Panc1 (cell line): ENCODE measurements around the gene POC5. TPM values are rescaled to one million over a fixed set of nuclear protein-coding genes. Genes with fewer than 3 reads are reported as not detected.

Experiments used
- ATAC-seq: fragments of 200-7000 bp; cut with Tn5 transposase; 2 replicates; pipeline ENCODE4 v1.9.1; 2020; ENCODE audit warnings: mild to moderate bottlenecking, moderate library complexity
- BruUV-seq: library from RNA; stranded (reverse); fragments of 400-500 nt; replicated peaks from 2 replicates; lab custom pipeline; 2021; lab: Mats Ljungman, UMichigan
- CTCF ChIA-PET: fragments of 300-600 bp; sonication (Branson Sonifier 250); formaldehyde crosslinking; loops from one replicate; lab custom pipeline; 2022; ENCODE audit warnings: antibody characterized with exemption; lab: Charles Lee
- POLR2A ChIA-PET: fragments of 300-600 bp; sonication (Branson Sonifier 250); formaldehyde crosslinking; loops from one replicate; lab custom pipeline; 2022; ENCODE audit warnings: antibody characterized with exemption; lab: Charles Lee
- DNase-seq: peaks from one replicate; pipeline ENCODE4 v3.0.0-alpha.2; 2010; ENCODE audit warnings: low read depth, low spot score
- H3K27ac ChIP-seq: 2 replicates; pipeline ENCODE4 v1.5.1; 2011; ENCODE audit warnings: mild to moderate bottlenecking, low read length, inconsistent platforms
- H3K27me3 ChIP-seq: fragments of 200-500 bp; sonication (Bioruptor generic); 2 replicates; pipeline ENCODE4 v1.6.0; 2014; ENCODE audit warnings: low read length, inconsistent platforms; ENCODE audit not compliant: control insufficient read depth, insufficient read depth
- H3K36me3 ChIP-seq: fragments of 200-500 bp; sonication (Bioruptor generic); 2 replicates; pipeline ENCODE4 v1.5.1; 2014; ENCODE audit warnings: inconsistent platforms, mild to moderate bottlenecking, low read length, moderate library complexity; ENCODE audit not compliant: control insufficient read depth, insufficient read depth
- H3K4me1 ChIP-seq: 2 replicates; pipeline ENCODE4 v1.5.1; 2011; ENCODE audit warnings: inconsistent platforms, mild to moderate bottlenecking, low read length, moderate library complexity; ENCODE audit not compliant: control insufficient read depth, insufficient read depth
- H3K4me3 ChIP-seq, 2 experiments: 2 replicates each; pipeline ENCODE4 v1.5.1; 2011 to 2012; ENCODE audit warnings: low read depth in 2 of 2, low read length in 2 of 2, mild to moderate bottlenecking in 2 of 2, inconsistent platforms in 1 of 2, moderate library complexity in 1 of 2
- H3K9me3 ChIP-seq: fragments of 200-500 bp; sonication (Bioruptor generic); 2 replicates; pipeline ENCODE4 v1.5.1; 2014; ENCODE audit warnings: low read depth, mild to moderate bottlenecking, inconsistent platforms, low read length, moderate library complexity; ENCODE audit not compliant: control insufficient read depth, insufficient read depth
- POLR2AphosphoS5 ChIP-seq: IDR thresholded peaks from 2 replicates; pipeline ENCODE4 v1.6.1; 2012; ENCODE audit warnings: mild to moderate bottlenecking, low read depth, low read length, moderate library complexity
- REST ChIP-seq, 2 experiments: IDR thresholded peaks; 2 replicates each; pipeline ENCODE4 v1.6.1; 2011 to 2012; ENCODE audit warnings: low read depth in 2 of 2, control low read depth in 1 of 2, low read length in 1 of 2, mild to moderate bottlenecking in 1 of 2, moderate library complexity in 1 of 2; ENCODE audit not compliant: insufficient read depth in 1 of 2
- SIN3A ChIP-seq: IDR thresholded peaks from 2 replicates; pipeline ENCODE4 v1.6.1; 2012; ENCODE audit warnings: low read depth, mild to moderate bottlenecking, low read length, moderate library complexity, borderline replicate concordance; ENCODE audit not compliant: insufficient read depth
- TCF7L2 ChIP-seq: IDR thresholded peaks from 2 replicates; pipeline ENCODE4 v1.6.1; 2011; ENCODE audit warnings: mild to moderate bottlenecking, low read depth, low read length, inconsistent platforms
- in situ Hi-C: cut with HindIII; loops from 2 replicates; pipeline ENCODE4 v1.10.0; 2016; ENCODE audit warnings: low sequenced_read_pairs, low pct_unique_long_range_greater_than_20kb
- intact Hi-C: fragments of 100-400 bp; cut with micrococcal nuclease; formaldehyde crosslinking; loops from one replicate; pipeline ENCODE4 v1.10.0; 2022; ENCODE audit not compliant: unreplicated experiment
- total RNA-seq: library from RNA; stranded (reverse); gene quantifications from one replicate; pipeline ENCODE4 v1.2.1, GENCODE V29; 2021; ENCODE audit not compliant: unreplicated experiment
- TF ChIP-seq, protein P1 (sequence below): fragments of 450-650 bp; IDR thresholded peaks from 2 replicates; pipeline ENCODE4 v1.5.1; 2017; ENCODE audit warnings: mild to moderate bottlenecking

POC5 gene
- total RNA-seq, 1 experiment from 2014 or later = 19.7 TPM

DNA sequence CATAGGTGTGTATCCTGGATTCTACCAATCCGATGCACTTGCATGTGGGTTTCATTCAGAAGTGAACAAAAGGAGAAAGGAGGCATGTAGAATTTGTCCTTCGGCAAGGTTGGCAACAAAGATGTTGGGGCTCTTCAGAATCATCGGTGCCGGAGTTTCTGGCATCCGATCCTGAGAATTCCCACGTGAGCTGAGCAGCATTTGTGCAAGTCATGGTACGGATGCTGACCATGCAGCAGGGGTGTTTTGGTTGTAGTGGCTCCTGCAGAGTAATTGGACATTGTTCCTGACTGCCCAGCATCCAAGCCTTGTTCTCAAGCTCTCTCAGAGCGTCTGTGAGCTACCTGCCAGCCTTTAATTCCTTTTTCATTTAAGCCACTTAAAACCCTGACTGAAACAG, 19.0 kb upstream of the POC5 start:
- in situ Hi-C loops = no loop called here

DNA sequence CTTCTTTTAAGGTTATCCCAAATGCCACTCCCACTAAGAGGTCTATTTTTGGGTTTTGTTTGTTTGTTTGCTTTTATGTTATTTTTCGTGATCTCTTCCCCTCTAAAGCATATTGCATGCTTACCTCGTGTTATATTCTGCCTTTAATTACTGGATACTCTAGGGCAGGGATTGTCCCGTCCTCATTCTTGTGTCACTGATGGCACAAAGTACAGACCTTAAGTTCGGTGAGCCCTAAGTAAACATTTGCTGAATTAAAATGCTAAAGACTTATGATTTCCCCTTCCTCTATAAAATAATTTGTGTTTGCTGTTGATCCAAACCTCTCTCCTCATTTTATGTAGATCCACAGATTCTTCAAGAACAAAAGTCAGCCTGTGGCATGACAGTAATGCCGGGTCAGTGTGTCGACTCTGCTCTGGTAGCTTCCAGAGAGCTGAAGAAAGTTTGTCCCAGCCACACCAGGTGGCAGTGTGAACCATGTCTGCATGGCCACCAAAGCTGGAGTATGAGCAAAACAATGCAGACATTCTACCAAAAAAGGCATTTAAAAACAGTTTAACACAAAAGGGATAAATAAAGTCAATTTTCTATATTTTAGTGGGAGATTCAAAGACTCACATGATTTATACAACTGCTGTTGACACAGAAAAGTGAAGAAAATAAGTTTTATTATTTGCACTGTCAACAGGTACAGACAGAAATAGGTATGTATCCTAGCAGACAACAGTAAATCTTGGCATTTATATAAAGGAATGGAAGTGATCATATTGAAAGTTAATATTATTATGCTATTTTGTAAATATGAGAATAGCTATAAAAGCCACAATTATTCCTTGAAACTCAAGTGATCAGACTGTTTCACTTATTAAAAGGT, 17.9 kb upstream of the POC5 start:
- H3K36me3 ChIP-seq = no peaks in the 10 kb centered on the region
- ATAC-seq (peak; percentile 98), DNase-seq (no peak)
- H3K4me1 ChIP-seq = no peaks in the 10 kb centered on the region
- no peaks in the 10 kb centered on the region for H3K9me3 ChIP-seq
- BruUV-seq = no TSS peak
- H3K27me3 ChIP-seq = peaks cover 8% of the 10 kb centered on the region
- ChIA-PET POLR2A (no interaction called here), CTCF (interaction anchor here (0.6 to 1.1 kb wide), 3 partner anchors 221 to 474 kb away, joined by 3 to 9 read pairs (median 3); no protein-coding TSS in a partner anchor)
- intact Hi-C loops (loop anchor here (2.0 to 5.0 kb wide), 2 partner anchors 442 to 522 kb away; no protein-coding TSS in a partner anchor), in situ Hi-C loops (no loop called here)
- H3K27ac ChIP-seq = no peak overlapping the region
- no peak for TF ChIP-seq SIN3A
- TF ChIP-seq, protein P1, sequence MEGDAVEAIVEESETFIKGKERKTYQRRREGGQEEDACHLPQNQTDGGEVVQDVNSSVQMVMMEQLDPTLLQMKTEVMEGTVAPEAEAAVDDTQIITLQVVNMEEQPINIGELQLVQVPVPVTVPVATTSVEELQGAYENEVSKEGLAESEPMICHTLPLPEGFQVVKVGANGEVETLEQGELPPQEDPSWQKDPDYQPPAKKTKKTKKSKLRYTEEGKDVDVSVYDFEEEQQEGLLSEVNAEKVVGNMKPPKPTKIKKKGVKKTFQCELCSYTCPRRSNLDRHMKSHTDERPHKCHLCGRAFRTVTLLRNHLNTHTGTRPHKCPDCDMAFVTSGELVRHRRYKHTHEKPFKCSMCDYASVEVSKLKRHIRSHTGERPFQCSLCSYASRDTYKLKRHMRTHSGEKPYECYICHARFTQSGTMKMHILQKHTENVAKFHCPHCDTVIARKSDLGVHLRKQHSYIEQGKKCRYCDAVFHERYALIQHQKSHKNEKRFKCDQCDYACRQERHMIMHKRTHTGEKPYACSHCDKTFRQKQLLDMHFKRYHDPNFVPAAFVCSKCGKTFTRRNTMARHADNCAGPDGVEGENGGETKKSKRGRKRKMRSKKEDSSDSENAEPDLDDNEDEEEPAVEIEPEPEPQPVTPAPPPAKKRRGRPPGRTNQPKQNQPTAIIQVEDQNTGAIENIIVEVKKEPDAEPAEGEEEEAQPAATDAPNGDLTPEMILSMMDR = peak; percentile 80
- H3K4me3 ChIP-seq = no peak overlapping the region

More for the DNA sequence above, 19.0 kb upstream of the POC5 start:
- ATAC-seq (no peak), DNase-seq (no peak)
- peaks cover 10% of the 10 kb centered on the region for H3K27me3 ChIP-seq
- intact Hi-C loops = loop anchor here (5.0 kb wide), 1 partner anchor 441 kb away; no protein-coding TSS in a partner anchor
- no peaks in the 10 kb centered on the region for H3K9me3 ChIP-seq
- TF ChIP-seq TCF7L2 (no peak), POLR2AphosphoS5 (no peak), REST (IDR thresholded peaks at IDR 0.05; ENCODE audit: insufficient read depth in 1 of 2, low read depth in 2 of 2, low read length in 1 of 2) (no peak), SIN3A (no peak)
- TF ChIP-seq, protein P1 = no peak
- no peak overlapping the region for H3K4me3 ChIP-seq
- no peak overlapping the region for H3K27ac ChIP-seq
- ChIA-PET CTCF (interaction anchor here (1.0 kb wide), 1 partner anchor 439 kb away, joined by 3 read pairs; no protein-coding TSS in a partner anchor), POLR2A (no interaction called here)
- no peaks in the 10 kb centered on the region for H3K4me1 ChIP-seq
- no peaks in the 10 kb centered on the region for H3K36me3 ChIP-seq
- BruUV-seq = no TSS peak
